ACC112 (cell line): Measurements from ENCODE around the gene IL1RAPL2.

Experiments used
- H2AFZ ChIP-seq: fragments of 200-600 bp; sonication (generic); one replicate; pipeline ENCODE4 v1.6.0; 2017; ENCODE audit warnings: antibody characterized with exemption, low read length; ENCODE audit not compliant: unreplicated experiment
- H3K27ac ChIP-seq: fragments of 200-600 bp; sonication (generic); 2 replicates; pipeline ENCODE4 v1.5.1; 2014; ENCODE audit warnings: low read depth, mild to moderate bottlenecking, antibody characterized with exemption, low read length, moderate library complexity
- H3K27me3 ChIP-seq: fragments of 200-600 bp; sonication (generic); 2 replicates; pipeline ENCODE4 v1.6.1; 2014; ENCODE audit warnings: mild to moderate bottlenecking, antibody characterized with exemption, low read length, moderate library complexity, mixed read lengths; ENCODE audit not compliant: insufficient read depth
- H3K36me3 ChIP-seq: fragments of 200-600 bp; sonication (generic); 2 replicates; pipeline ENCODE4 v1.6.1; 2016; ENCODE audit warnings: mild to moderate bottlenecking, antibody characterized with exemption, low read length, moderate library complexity, mixed read lengths; ENCODE audit not compliant: insufficient read depth
- H3K4me1 ChIP-seq: fragments of 200-600 bp; sonication (generic); one replicate; pipeline ENCODE4 v1.6.1; 2016; ENCODE audit warnings: low read length, mixed read lengths; ENCODE audit not compliant: insufficient read depth, unreplicated experiment, control insufficient read depth
- H3K4me3 ChIP-seq: fragments of 200-600 bp; sonication (generic); 2 replicates; pipeline ENCODE4 v1.5.1; 2014; ENCODE audit warnings: mild to moderate bottlenecking, low read depth, low read length
- H3K79me2 ChIP-seq: fragments of 200-600 bp; sonication (generic); one replicate; pipeline ENCODE4 v1.6.0; 2016; ENCODE audit warnings: low read length; ENCODE audit not compliant: control insufficient read depth, unreplicated experiment, insufficient read depth

Gene IL1RAPL2

GRCh38 chrX:105136786-105137185 is 570.8 kb downstream of the IL1RAPL2 start:
- Histone ChIP-seq H2AFZ (no peak overlapping the region), H3K27me3 (no peaks in the 10 kb centered on the region), H3K27ac (no peak overlapping the region), H3K4me1 (peaks cover 5% of the 10 kb centered on the region), H3K4me3 (no peak overlapping the region), H3K36me3 (no peaks in the 10 kb centered on the region), H3K79me2 (no peaks in the 10 kb centered on the region)

- Histone ChIP-seq H3K27ac (no peak overlapping the region), H3K4me3 (no peak overlapping the region), H3K27me3 (no peaks in the 10 kb centered on the region), H2AFZ (no peak overlapping the region), H3K79me2 (no peaks in the 10 kb centered on the region), H3K36me3 (no peaks in the 10 kb centered on the region), H3K4me1 (no peaks in the 10 kb centered on the region)
Measured at GRCh38 chrX:105150036-105150435, 584.0 kb downstream of the IL1RAPL2 start.

GRCh38 chrX:105150557-105150956 is 584.6 kb downstream of the IL1RAPL2 start:
- no peaks in the 10 kb centered on the region for H3K79me2 ChIP-seq
- no peak overlapping the region for H3K27ac ChIP-seq
- H3K36me3 ChIP-seq: no peaks in the 10 kb centered on the region
- H3K4me1 ChIP-seq: no peaks in the 10 kb centered on the region
- no peak overlapping the region for H2AFZ ChIP-seq
- no peak overlapping the region for H3K4me3 ChIP-seq
- H3K27me3 ChIP-seq: no peaks in the 10 kb centered on the region

- Histone ChIP-seq H3K36me3 (no peaks in the 10 kb centered on the region), H3K27me3 (no peaks in the 10 kb centered on the region), H2AFZ (no peak overlapping the region), H3K27ac (no peak overlapping the region), H3K79me2 (no peaks in the 10 kb centered on the region), H3K4me3 (no peak overlapping the region), H3K4me1 (no peaks in the 10 kb centered on the region)
Measured at GRCh38 chrX:105167233-105167632, 601.2 kb downstream of the IL1RAPL2 start.

- H3K27me3 ChIP-seq: no peaks in the 10 kb centered on the region
- H3K36me3 ChIP-seq: no peaks in the 10 kb centered on the region
- no peaks in the 10 kb centered on the region for H3K79me2 ChIP-seq
- no peaks in the 10 kb centered on the region for H3K4me1 ChIP-seq
- no peak overlapping the region for H3K4me3 ChIP-seq
- no peak overlapping the region for H2AFZ ChIP-seq
- no peak overlapping the region for H3K27ac ChIP-seq
Measured at GRCh38 chrX:105168577-105168976, 602.6 kb downstream of the IL1RAPL2 start.

GRCh38 chrX:105173071-105173470 is 607.1 kb downstream of the IL1RAPL2 start:
- Histone ChIP-seq H3K27me3 (no peaks in the 10 kb centered on the region), H3K79me2 (no peaks in the 10 kb centered on the region), H2AFZ (no peak overlapping the region), H3K36me3 (no peaks in the 10 kb centered on the region), H3K4me1 (no peaks in the 10 kb centered on the region), H3K4me3 (no peak overlapping the region), H3K27ac (no peak overlapping the region)

- Histone ChIP-seq H3K4me3 (no peak overlapping the region), H2AFZ (no peak overlapping the region), H3K79me2 (no peaks in the 10 kb centered on the region), H3K27ac (no peak overlapping the region), H3K4me1 (no peaks in the 10 kb centered on the region), H3K27me3 (no peaks in the 10 kb centered on the region), H3K36me3 (no peaks in the 10 kb centered on the region)
Measured at GRCh38 chrX:105179644-105180043, 613.6 kb downstream of the IL1RAPL2 start.

- no peaks in the 10 kb centered on the region for H3K79me2 ChIP-seq
- H3K4me3 ChIP-seq: no peak overlapping the region
- H3K4me1 ChIP-seq: no peaks in the 10 kb centered on the region
- H2AFZ ChIP-seq: no peak overlapping the region
- H3K27me3 ChIP-seq: no peaks in the 10 kb centered on the region
- H3K36me3 ChIP-seq: no peaks in the 10 kb centered on the region
- H3K27ac ChIP-seq: no peak overlapping the region
Measured at GRCh38 chrX:105189093-105189492, 623.1 kb downstream of the IL1RAPL2 start.

GRCh38 chrX:105190252-105190853 is 624.4 kb downstream of the IL1RAPL2 start:
- Histone ChIP-seq H3K79me2 (no peaks in the 10 kb centered on the region), H3K4me3 (no peak overlapping the region), H3K36me3 (no peaks in the 10 kb centered on the region), H3K27ac (no peak overlapping the region), H3K27me3 (no peaks in the 10 kb centered on the region), H3K4me1 (no peaks in the 10 kb centered on the region), H2AFZ (no peak overlapping the region)

- no peaks in the 10 kb centered on the region for H3K79me2 ChIP-seq
- no peak overlapping the region for H3K27ac ChIP-seq
- no peaks in the 10 kb centered on the region for H3K27me3 ChIP-seq
- H3K4me3 ChIP-seq: no peak overlapping the region
- no peak overlapping the region for H2AFZ ChIP-seq
- no peaks in the 10 kb centered on the region for H3K36me3 ChIP-seq
- H3K4me1 ChIP-seq: no peaks in the 10 kb centered on the region
Measured at GRCh38 chrX:105191878-105192277, 625.9 kb downstream of the IL1RAPL2 start.

- no peak overlapping the region for H3K27ac ChIP-seq
- H2AFZ ChIP-seq: no peak overlapping the region
- no peaks in the 10 kb centered on the region for H3K27me3 ChIP-seq
- H3K4me3 ChIP-seq: no peak overlapping the region
- no peaks in the 10 kb centered on the region for H3K36me3 ChIP-seq
- H3K4me1 ChIP-seq: no peaks in the 10 kb centered on the region
- H3K79me2 ChIP-seq: no peaks in the 10 kb centered on the region
Measured at GRCh38 chrX:105209406-105209805, 643.4 kb downstream of the IL1RAPL2 start.
